SU-DHL-6 (cell line): Measurements from ENCODE around the gene GET4.

Experiments
- H2AFZ ChIP-seq: fragments of 200-600 bp; sonication (generic); 2 replicates; pipeline ENCODE4 v1.6.1; 2014; ENCODE audit warnings: low read depth, mild to moderate bottlenecking, moderate library complexity, mixed read lengths, antibody characterized with exemption, low read length; ENCODE audit not compliant: severe bottlenecking
- H3F3A ChIP-seq: fragments of 200-600 bp; shearing (Covaris generic); 2 replicates; pipeline ENCODE4 v1.6.0; 2016; ENCODE audit warnings: antibody characterized with exemption, mild to moderate bottlenecking; ENCODE audit not compliant: insufficient read depth
- H3K27ac ChIP-seq: fragments of 200-600 bp; sonication (generic); 2 replicates; pipeline ENCODE4 v1.5.1; 2016; ENCODE audit warnings: low read depth, mild to moderate bottlenecking, low read length, moderate library complexity, mixed read lengths
- H3K27me3 ChIP-seq: fragments of 200-600 bp; sonication (generic), shearing (Covaris generic); 2 replicates; pipeline ENCODE4 v1.6.0; 2014; ENCODE audit warnings: mild to moderate bottlenecking, low read length
- H3K36me3 ChIP-seq: fragments of 200-600 bp; sonication (generic); 2 replicates; pipeline ENCODE4 v1.6.1; 2014; ENCODE audit warnings: mild to moderate bottlenecking, low read length, mixed read lengths
- H3K4me2 ChIP-seq: fragments of 300-600, 200-600 bp; shearing (Covaris generic), sonication (generic); 2 replicates; pipeline ENCODE4 v1.6.0; 2014; ENCODE audit warnings: low read length, low read depth, mild to moderate bottlenecking; ENCODE audit not compliant: poor library complexity, severe bottlenecking
- H3K4me3 ChIP-seq: fragments of 200-600 bp; sonication (generic); 2 replicates; pipeline ENCODE4 v1.5.1; 2014; ENCODE audit warnings: antibody characterized with exemption, low read length, mild to moderate bottlenecking, mixed read lengths; ENCODE audit not compliant: insufficient read depth, poor library complexity, severe bottlenecking
- H3K79me2 ChIP-seq: fragments of 200-600 bp; sonication (generic); 2 replicates; pipeline ENCODE4 v1.6.1; 2014; ENCODE audit warnings: mild to moderate bottlenecking, low read length, moderate library complexity; ENCODE audit not compliant: insufficient read depth
- H3K9ac ChIP-seq: fragments of 200-600 bp; sonication (generic); 2 replicates; pipeline ENCODE4 v1.7.0; 2014; ENCODE audit warnings: mild to moderate bottlenecking, low read length
- H3K9me2 ChIP-seq: fragments of 200-600 bp; sonication (generic); replicated peaks from 2 replicates; pipeline ENCODE4 v1.6.1; 2014; ENCODE audit warnings: low read length; ENCODE audit not compliant: insufficient read depth
- H3K9me3 ChIP-seq: fragments of 200-600 bp; sonication (generic); 2 replicates; pipeline ENCODE4 v1.6.1; 2014; ENCODE audit warnings: low read length, mixed read lengths; ENCODE audit not compliant: insufficient read depth
- H4K20me1 ChIP-seq: fragments of 200-600 bp; sonication (generic); 2 replicates; pipeline ENCODE4 v1.6.1; 2014; ENCODE audit warnings: low read depth, mild to moderate bottlenecking, antibody characterized with exemption, low read length, moderate library complexity, mixed read lengths
- EZH2phosphoT487 ChIP-seq: fragments of 200-600 bp; sonication (generic), shearing (Covaris generic); conservative IDR thresholded peaks from 2 replicates; pipeline ENCODE4 v1.6.1; 2018; ENCODE audit warnings: mild to moderate bottlenecking, antibody characterized with exemption, low read length, moderate library complexity, mixed read lengths
- TF ChIP-seq, protein P1 (sequence below): fragments of 200-600 bp; sonication (generic); IDR thresholded peaks from one replicate; pipeline ENCODE4 v1.5.1; 2017; ENCODE audit warnings: antibody characterized with exemption, mild to moderate bottlenecking, low read length, moderate library complexity; ENCODE audit not compliant: insufficient read depth, poor library complexity, severe bottlenecking

GET4 gene

DNA sequence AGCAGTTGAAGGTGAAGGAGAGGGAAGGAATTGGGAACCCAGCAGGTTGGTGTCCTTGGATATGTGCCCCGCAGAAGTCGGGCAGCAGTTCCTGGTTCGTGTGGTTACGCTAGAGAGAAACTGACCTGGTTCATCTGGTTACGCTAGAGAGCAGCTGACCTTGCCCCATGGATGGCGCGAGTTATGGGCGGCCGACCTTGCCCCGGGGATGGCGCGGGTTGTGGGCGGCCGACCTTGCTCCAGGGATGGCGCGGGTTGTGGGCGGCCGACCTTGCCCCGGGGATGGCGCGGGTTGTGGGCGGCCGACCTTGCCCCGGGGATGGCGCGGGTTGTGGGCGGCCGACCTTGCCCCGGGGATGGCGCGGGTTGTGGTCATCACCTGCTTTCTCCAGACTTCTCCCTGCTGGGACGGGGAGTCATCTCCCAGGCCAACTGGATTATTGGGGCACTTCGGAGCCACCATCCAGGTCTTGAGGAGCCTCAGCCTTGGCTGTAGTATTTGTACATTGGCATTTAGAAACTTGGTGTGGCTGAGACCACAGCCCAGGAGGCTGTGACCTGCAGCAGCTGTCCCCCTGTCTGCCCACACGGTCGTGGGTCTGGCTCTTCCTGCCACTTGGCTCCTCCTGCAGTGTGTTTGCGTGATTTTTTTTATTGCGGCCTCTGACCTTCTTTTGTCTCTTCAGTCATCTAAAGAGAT lies 6.1 kb downstream of the GET4 start:
- no peak overlapping the region for H3K9ac ChIP-seq

DNA sequence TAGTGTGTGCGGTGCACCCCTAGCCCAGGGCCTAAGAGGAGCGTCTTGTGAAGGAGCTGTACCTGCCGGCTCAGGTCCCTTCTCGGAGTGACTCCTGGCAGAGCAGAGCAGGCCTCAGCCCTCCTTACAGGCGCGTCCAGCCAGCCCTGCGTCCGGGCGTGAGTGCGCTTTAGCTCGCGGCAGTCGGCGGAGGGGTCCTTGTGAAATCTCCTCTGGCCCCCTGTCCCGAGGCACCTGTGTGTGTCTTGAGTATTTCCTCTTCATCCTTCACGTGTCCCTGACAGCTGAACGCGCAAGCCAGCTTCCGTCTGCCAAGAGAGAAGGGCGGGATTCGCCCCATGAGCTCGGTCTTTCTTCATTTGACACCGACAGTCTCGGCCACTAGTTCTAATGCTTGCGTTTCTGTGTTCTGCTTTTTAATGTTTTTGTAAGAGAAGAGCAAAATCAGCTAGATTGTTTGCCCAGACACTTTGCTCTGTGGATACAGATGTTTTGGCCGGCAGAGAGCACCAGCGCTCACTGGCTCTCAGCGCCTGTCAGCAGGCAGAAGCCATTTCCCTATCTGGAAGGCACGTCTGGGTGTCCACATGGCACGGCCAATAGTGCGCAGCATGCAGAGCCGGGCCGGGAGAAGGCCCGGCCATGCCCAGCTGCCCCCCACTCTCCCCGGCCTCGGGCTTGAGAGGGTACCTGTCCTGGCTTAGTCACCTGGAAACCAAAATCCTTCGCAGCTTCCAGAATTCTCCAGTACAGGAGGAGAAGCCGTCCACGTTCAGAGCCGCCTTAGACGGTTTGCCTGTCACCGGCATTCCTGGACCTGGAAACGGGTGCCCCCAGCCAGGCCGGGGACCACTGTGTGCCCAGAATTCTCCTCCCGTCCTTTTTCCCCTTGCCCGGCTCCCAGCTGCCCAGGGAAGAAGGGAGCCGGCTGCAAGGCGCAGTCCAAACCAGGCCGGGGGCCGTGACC lies 7.0 kb downstream of the GET4 start:
- H4K20me1 ChIP-seq = peaks cover 8% of the 10 kb centered on the region; the same call in 1 of the 2 replicates
- no peaks in the 10 kb centered on the region for H3K27me3 ChIP-seq
- no peaks in the 10 kb centered on the region for H3K9me2 ChIP-seq
- no peak overlapping the region for H2AFZ ChIP-seq
- TF ChIP-seq, protein P1, sequence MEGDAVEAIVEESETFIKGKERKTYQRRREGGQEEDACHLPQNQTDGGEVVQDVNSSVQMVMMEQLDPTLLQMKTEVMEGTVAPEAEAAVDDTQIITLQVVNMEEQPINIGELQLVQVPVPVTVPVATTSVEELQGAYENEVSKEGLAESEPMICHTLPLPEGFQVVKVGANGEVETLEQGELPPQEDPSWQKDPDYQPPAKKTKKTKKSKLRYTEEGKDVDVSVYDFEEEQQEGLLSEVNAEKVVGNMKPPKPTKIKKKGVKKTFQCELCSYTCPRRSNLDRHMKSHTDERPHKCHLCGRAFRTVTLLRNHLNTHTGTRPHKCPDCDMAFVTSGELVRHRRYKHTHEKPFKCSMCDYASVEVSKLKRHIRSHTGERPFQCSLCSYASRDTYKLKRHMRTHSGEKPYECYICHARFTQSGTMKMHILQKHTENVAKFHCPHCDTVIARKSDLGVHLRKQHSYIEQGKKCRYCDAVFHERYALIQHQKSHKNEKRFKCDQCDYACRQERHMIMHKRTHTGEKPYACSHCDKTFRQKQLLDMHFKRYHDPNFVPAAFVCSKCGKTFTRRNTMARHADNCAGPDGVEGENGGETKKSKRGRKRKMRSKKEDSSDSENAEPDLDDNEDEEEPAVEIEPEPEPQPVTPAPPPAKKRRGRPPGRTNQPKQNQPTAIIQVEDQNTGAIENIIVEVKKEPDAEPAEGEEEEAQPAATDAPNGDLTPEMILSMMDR = no peak
- no peak for TF ChIP-seq EZH2phosphoT487
- no peaks in the 10 kb centered on the region for H3K36me3 ChIP-seq
- H3K27ac ChIP-seq = no peak overlapping the region
- no peaks in the 10 kb centered on the region for H3K9me3 ChIP-seq
- H3K79me2 ChIP-seq = peaks cover 85% of the 10 kb centered on the region
- no peak overlapping the region for H3K4me3 ChIP-seq
- H3K9ac ChIP-seq = no peak overlapping the region
- H3F3A ChIP-seq = no peaks in the 10 kb centered on the region
- no peak overlapping the region for H3K4me2 ChIP-seq

More for the DNA sequence above, 6.1 kb downstream of the GET4 start:
- Histone ChIP-seq H2AFZ (no peak overlapping the region), H3F3A (no peaks in the 10 kb centered on the region), H3K27ac (no peak overlapping the region), H3K9me3 (no peaks in the 10 kb centered on the region), H4K20me1 (peaks cover 8% of the 10 kb centered on the region; the same call in 1 of the 2 replicates), H3K36me3 (no peaks in the 10 kb centered on the region), H3K27me3 (no peaks in the 10 kb centered on the region), H3K4me2 (no peak overlapping the region), H3K4me3 (no peak overlapping the region), H3K79me2 (peaks cover 92% of the 10 kb centered on the region), H3K9me2 (no peaks in the 10 kb centered on the region)
- TF ChIP-seq, protein P1 = no peak
- TF ChIP-seq EZH2phosphoT487 = no peak

DNA sequence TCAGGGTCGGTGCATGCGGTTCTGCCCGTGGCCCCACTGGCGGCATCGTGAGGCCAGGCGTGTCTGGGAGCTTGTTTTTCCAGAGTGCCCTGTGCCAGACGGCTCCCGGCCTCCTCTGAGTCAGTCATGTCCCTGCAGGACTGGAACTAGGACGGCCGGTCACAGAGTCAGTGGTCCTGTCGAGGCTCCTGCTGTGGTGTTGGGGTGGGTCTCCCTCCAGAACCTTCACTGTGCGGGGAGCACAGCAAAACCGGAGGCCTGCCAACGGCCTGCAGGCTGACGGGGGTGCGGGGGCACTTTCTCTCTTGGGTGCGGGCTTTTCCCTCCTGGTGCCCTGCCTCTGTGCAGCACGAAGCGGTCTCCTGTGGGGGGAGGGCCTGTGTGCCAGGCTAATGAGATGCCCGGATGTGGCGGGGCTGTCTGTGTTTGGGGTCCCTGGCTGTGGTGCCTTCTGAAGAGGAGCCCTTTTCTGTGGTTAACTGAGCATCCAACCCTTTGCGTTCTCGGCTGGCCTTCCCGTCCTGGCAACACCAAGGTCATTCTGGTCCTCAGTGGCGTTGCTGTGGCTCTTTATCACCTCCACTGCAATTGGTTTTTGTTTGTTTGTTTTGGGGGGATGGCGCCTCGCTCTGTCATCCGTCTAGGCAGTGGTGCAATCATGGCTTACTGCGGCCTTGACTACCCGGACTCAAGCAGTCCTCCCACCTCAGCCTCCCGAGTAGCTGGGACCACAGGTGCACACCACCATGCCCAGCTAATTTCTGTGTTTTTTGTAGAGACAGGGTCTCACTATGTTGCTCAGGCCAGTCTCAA lies 8.0 kb downstream of the GET4 start:
- peaks cover 78% of the 10 kb centered on the region for H3K79me2 ChIP-seq

More for the DNA sequence above, 8.0 kb downstream of the GET4 start:
- no peak for TF ChIP-seq EZH2phosphoT487
- TF ChIP-seq, protein P1 = no peak
- Histone ChIP-seq H3F3A (no peaks in the 10 kb centered on the region), H3K9me3 (no peaks in the 10 kb centered on the region), H3K4me3 (no peak overlapping the region), H3K9ac (no peak overlapping the region), H3K4me2 (no peak overlapping the region), H3K9me2 (no peaks in the 10 kb centered on the region), H3K27me3 (no peaks in the 10 kb centered on the region), H3K36me3 (no peaks in the 10 kb centered on the region), H3K27ac (no peak overlapping the region), H2AFZ (no peak overlapping the region), H4K20me1 (peaks cover 8% of the 10 kb centered on the region; the same call in 1 of the 2 replicates)
